GM19468 (cell line): ENCODE measurements around the gene LOXHD1.

Experiments used
- ATAC-seq: cut with Tn5 transposase; IDR thresholded peaks from one replicate; pipeline ENCODE4 v1.9.1; 2021; ENCODE audit warnings: mild to moderate bottlenecking, moderate library complexity, moderate number of reproducible peaks; ENCODE audit not compliant: unreplicated experiment; ENCODE audit errors: extremely low read depth

The LOXHD1 gene

GRCh38 chr18:46428368-46428767 is 228.7 kb downstream of the LOXHD1 start:
- no peak for ATAC-seq

- ATAC-seq = no peak
Observed at GRCh38 chr18:46427216-46427995, 229.6 kb downstream of the LOXHD1 start.
